A549 (cell line): ENCODE measurements around the gene IER5L. TPM values are rescaled to one million over a fixed set of nuclear protein-coding genes. Genes with fewer than 3 reads are reported as not detected.

Experiments used
- ATAC-seq, 2 experiments: fragments of 200-7000 bp in 1 of 2; fragments of >200 bp in 1 of 2; cut with Nextera tagmentation in 1 of 2; cut with Tn5 transposase in 1 of 2; 3 replicates each; pipeline versions ENCODE4 v1.8.0 to v1.9.1; 2018 to 2020; ENCODE audit warnings: mild to moderate bottlenecking in 1 of 2, moderate library complexity in 1 of 2
- CTCF ChIA-PET: fragments of 300-600 bp; sonication (Branson Sonifier 250); formaldehyde crosslinking; extraction: SDS; loops from one replicate; lab custom pipeline; 2021; ENCODE audit warnings: antibody characterized with exemption, inconsistent platforms; lab: Yijun Ruan, JAX
- POLR2A ChIA-PET: fragments of 350-600 bp; formaldehyde crosslinking; extraction: SDS; loops from one replicate; lab custom pipeline; 2021; ENCODE audit warnings: antibody characterized with exemption, inconsistent platforms; lab: Yijun Ruan, JAX
- DNase-seq, 2 experiments: peaks; one replicate each; pipeline versions ENCODE4 v3.0.0 to v3.0.0-alpha.2; 2011 to 2016; ENCODE audit warnings: low read depth in 1 of 2, low spot score in 1 of 2
- FAIRE-seq: peaks from 2 replicates; lab custom pipeline; 2011; peaks lifted over from hg19 to GRCh38; lab: Jason Lieb, UNC
- H3K27ac ChIP-seq, 2 experiments: fragments of >200 bp; sonication (Bioruptor Twin); formaldehyde crosslinking; 3 replicates each; pipeline ENCODE4 v1.5.1; 2016 to 2017
- H3K4me1 ChIP-seq: fragments of >200 bp; sonication (Bioruptor Twin); formaldehyde crosslinking; 3 replicates; pipeline ENCODE4 v1.6.1; 2016
- H3K4me2 ChIP-seq: fragments of >200 bp; sonication (Bioruptor Twin); formaldehyde crosslinking; 3 replicates; pipeline ENCODE4 v1.6.1; 2016
- H3K4me3 ChIP-seq: fragments of >200 bp; sonication (Bioruptor Twin); formaldehyde crosslinking; 3 replicates; pipeline ENCODE4 v1.5.1; 2016
- H3K9me3 ChIP-seq: fragments of >200 bp; sonication (Bioruptor Twin); formaldehyde crosslinking; 3 replicates; pipeline ENCODE4 v1.6.1; 2016
- CBX2 ChIP-seq: fragments of 200-600 bp; sonication (generic); IDR thresholded peaks from 2 replicates; pipeline ENCODE4 v1.6.1; 2016; ENCODE audit warnings: low read depth, mild to moderate bottlenecking, borderline replicate concordance
- CBX8 ChIP-seq: fragments of 200-600 bp; sonication (generic); IDR thresholded peaks from 2 replicates; pipeline ENCODE4 v1.6.1; 2016
- EHMT2 ChIP-seq: fragments of 200-600 bp; sonication (generic); IDR thresholded peaks from 2 replicates; pipeline ENCODE4 v1.6.1; 2016; ENCODE audit warnings: antibody characterized with exemption, low read depth, mild to moderate bottlenecking, moderate library complexity
- ESRRA ChIP-seq: fragments of 150-350 bp; IDR thresholded peaks from 2 replicates; pipeline ENCODE4 v1.6.1; 2014; ENCODE audit warnings: mild to moderate bottlenecking, low read length, borderline replicate concordance
- FOSB ChIP-seq: fragments of 250-450 bp; sonication (Bioruptor Pico); IDR thresholded peaks from 2 replicates; pipeline ENCODE4 v1.5.0; 2020; ENCODE audit warnings: mild to moderate bottlenecking, moderate library complexity
- HDAC2 ChIP-seq: fragments of 200-600 bp; sonication (generic); IDR thresholded peaks from 2 replicates; pipeline ENCODE4 v1.6.1; 2016
- HEYL ChIP-seq: fragments of 250-450 bp; sonication (Bioruptor Pico); IDR thresholded peaks from 2 replicates; pipeline ENCODE4 v1.8.0; 2021; ENCODE audit warnings: mild to moderate bottlenecking, moderate library complexity
- HOXB5 ChIP-seq: fragments of 250-450 bp; sonication (Bioruptor Pico); IDR thresholded peaks from 2 replicates; pipeline ENCODE4 v1.5.0; 2020; ENCODE audit warnings: mild to moderate bottlenecking, moderate library complexity
- JUN ChIP-seq, 2 experiments: fragments of >200 bp; sonication (Bioruptor Twin); formaldehyde crosslinking; IDR thresholded peaks; 2 replicates in 1 of 2; 3 replicates in 1 of 2; pipeline ENCODE4 v1.6.1; 2016 to 2017
- KDM5A ChIP-seq: fragments of 200-600 bp; sonication (generic); IDR thresholded peaks from 2 replicates; pipeline ENCODE4 v1.6.1; 2016; ENCODE audit warnings: antibody characterized with exemption, mild to moderate bottlenecking
- MAFK ChIP-seq: fragments of 450-650 bp; IDR thresholded peaks from 2 replicates; pipeline ENCODE4 v1.6.1; 2014; ENCODE audit not compliant: partially characterized antibody
- NPAS2 ChIP-seq: fragments of 250-450 bp; sonication (Bioruptor Pico); IDR thresholded peaks from 2 replicates; pipeline ENCODE4 v1.8.0; 2022; ENCODE audit warnings: mild to moderate bottlenecking, moderate library complexity, borderline replicate concordance
- PHF8 ChIP-seq: fragments of 200-600 bp; sonication (generic); IDR thresholded peaks from 2 replicates; pipeline ENCODE4 v1.6.1; 2016; ENCODE audit warnings: low read depth, mild to moderate bottlenecking, antibody characterized with exemption, moderate library complexity, borderline replicate concordance
- POLR2A ChIP-seq: IDR thresholded peaks from 2 replicates; pipeline ENCODE4 v1.6.1; 2012; ENCODE audit warnings: mild to moderate bottlenecking, low read length
- RAD21 ChIP-seq, 2 experiments: fragments of >200 bp in 1 of 2; sonication (Bioruptor Twin) in 1 of 2; formaldehyde crosslinking in 1 of 2; IDR thresholded peaks in 1 of 2; conservative IDR thresholded peaks in 1 of 2; 2 replicates in 1 of 2; 3 replicates in 1 of 2; pipeline ENCODE4 v1.6.1; 2012 to 2018; ENCODE audit warnings: inconsistent platforms in 1 of 2
- RFX5 ChIP-seq: fragments of 450-650 bp; IDR thresholded peaks from 2 replicates; pipeline ENCODE4 v1.7.1; 2014; ENCODE audit warnings: antibody characterized with exemption, mild to moderate bottlenecking, moderate library complexity
- SMC3 ChIP-seq: fragments of >200 bp; sonication (Bioruptor Twin); formaldehyde crosslinking; IDR thresholded peaks from 3 replicates; pipeline ENCODE4 v1.6.1; 2018; ENCODE audit warnings: inconsistent platforms
- TFCP2L1 ChIP-seq: fragments of 250-450 bp; sonication (Bioruptor Pico); IDR thresholded peaks from 2 replicates; pipeline ENCODE4 v1.5.0; 2021; ENCODE audit warnings: mild to moderate bottlenecking
- ZC3H11A ChIP-seq: fragments of 450-650 bp; IDR thresholded peaks from 2 replicates; pipeline ENCODE4 v1.6.1; 2014; ENCODE audit warnings: antibody characterized with exemption, mild to moderate bottlenecking
- ZFP36 ChIP-seq: fragments of 450-650 bp; IDR thresholded peaks from 2 replicates; pipeline ENCODE4 v1.6.1; 2014; ENCODE audit warnings: borderline replicate concordance; ENCODE audit not compliant: partially characterized antibody
- ZNF302 ChIP-seq: fragments of 250-450 bp; sonication (Bioruptor Pico); IDR thresholded peaks from 2 replicates; pipeline ENCODE4 v1.9.0; 2021; ENCODE audit warnings: inconsistent platforms, mild to moderate bottlenecking, moderate library complexity
- WGBS: methylation state at CpG from one replicate; pipeline ENCODE4 v1.1.6; 2017; ENCODE audit errors: missing lambda C conversion rate; 5-methylcytosine and 5-hydroxymethylcytosine counted together
- polyA plus RNA-seq, 4 experiments: library from polyadenylated mRNA; depleted of rRNA in 3 of 4; stranded (reverse); fragments of >200 nt; fragmentation: RNase III in 1 of 4; extraction: RNeasy Plus Mini Kit Qiagen cat#74134 plus additional on column Dnase treatment in 1 of 4; gene quantifications; 2 replicates in 3 of 4; 3 replicates in 1 of 4; pipeline ENCODE4 v1.2.3, GENCODE V29; 2011 to 2017
- TF ChIP-seq, protein P1 (sequence below): IDR thresholded peaks from 2 replicates; pipeline ENCODE4 v1.6.1; 2012; ENCODE audit warnings: low read depth, borderline replicate concordance
- TF ChIP-seq, protein P2 (sequence below): fragments of 150-350 bp; IDR thresholded peaks from 2 replicates; pipeline ENCODE4 v1.6.1; 2014; ENCODE audit warnings: low read depth, mild to moderate bottlenecking, low read length
- TF ChIP-seq, protein P3 (sequence below): IDR thresholded peaks from 2 replicates; pipeline ENCODE4 v1.6.1; 2012
- TF ChIP-seq, protein P4 (sequence below): fragments of 450-650 bp; IDR thresholded peaks from 2 replicates; pipeline ENCODE4 v1.6.1; 2014; ENCODE audit warnings: antibody characterized with exemption
- TF ChIP-seq, protein P5 (sequence below): IDR thresholded peaks from 2 replicates; pipeline ENCODE4 v1.6.1; 2012
- TF ChIP-seq, protein P6 (sequence below): fragments of 250-450 bp; sonication (Bioruptor Pico); IDR thresholded peaks from 2 replicates; pipeline ENCODE4 v1.5.0; 2020; ENCODE audit warnings: low read depth, mild to moderate bottlenecking, moderate library complexity
- TF ChIP-seq, protein P7 (sequence below): fragments of >200 bp; sonication (Bioruptor Twin); formaldehyde crosslinking; IDR thresholded peaks from 3 replicates; pipeline ENCODE4 v1.5.1; 2016

Gene IER5L
- polyA plus RNA-seq, 2 of the 4 experiments (the other 2 are of a cell fraction) = 25.1 to 67.5 TPM

DNA sequence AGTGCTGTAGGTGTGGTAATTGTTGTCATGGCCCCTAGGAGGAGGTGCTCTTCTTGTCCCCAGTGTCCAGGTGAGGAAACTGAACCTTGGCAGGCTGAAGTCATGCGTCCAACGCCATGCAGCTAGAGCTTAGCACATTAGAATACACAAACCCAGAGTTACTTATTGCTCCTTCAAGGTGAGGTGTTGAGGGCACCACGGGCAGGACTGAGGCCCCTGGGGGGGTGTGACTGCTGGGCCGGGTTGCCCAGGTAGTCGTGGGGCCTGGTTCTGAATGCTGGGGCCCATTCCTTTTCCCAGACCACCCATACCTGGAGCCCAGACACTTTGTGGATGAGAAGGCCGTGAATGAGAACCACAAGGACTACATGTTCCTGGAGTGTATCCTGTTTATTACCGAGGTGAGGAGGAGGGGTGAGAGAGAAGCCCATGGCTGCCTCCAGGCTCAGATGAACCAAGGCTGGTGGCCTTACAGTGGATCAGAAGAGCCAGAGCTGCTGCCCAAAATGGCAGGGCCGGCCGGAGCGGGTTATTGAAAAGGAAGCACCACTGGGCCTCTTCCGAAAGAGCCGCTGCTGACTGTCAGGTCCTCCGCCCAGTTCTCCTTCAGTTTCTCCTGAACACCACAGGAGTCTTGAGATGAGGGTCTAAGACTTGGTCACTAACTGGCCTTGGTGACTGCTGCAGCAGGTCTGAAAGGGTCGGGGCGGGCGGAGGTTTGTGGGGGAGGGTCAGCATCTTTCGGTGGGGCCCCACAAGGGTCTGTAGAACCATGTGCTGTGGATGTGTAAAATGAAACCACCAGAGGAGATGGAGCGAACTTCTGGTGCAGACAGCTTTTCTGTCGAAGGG, 40.5 kb downstream of the IER5L start:
- Histone ChIP-seq H3K9me3 (no peaks in the 10 kb centered on the region), H3K4me2 (no peak overlapping the region), H3K4me3 (no peak overlapping the region), H3K4me1 (peaks cover 44% of the 10 kb centered on the region), H3K27ac (peak overlapping the region; percentile 99; a peak in 5 of 6 replicates)
- FAIRE-seq = no peak
- no peak for ATAC-seq
- POLR2A ChIA-PET = interaction anchor here (1.3 to 3.5 kb wide), 4 partner anchors 37 to 483 kb away, joined by 3 to 44 read pairs (median 20); partner anchors contain the start of genes C9orf50 and IER5L
- CTCF ChIA-PET = interaction anchor here (0.8 to 28.1 kb wide), 15 partner anchors 9 to 653 kb away, joined by 3 to 1029 read pairs (median 5); partner anchors contain the start of genes ASB6, C9orf50, IER5L and NTMT1
- TF ChIP-seq POLR2A (no peak), ZC3H11A (no peak), NPAS2 (CRISPR knock-in tag) (no peak), RAD21 (conservative IDR thresholded peaks at IDR 0.05 in 1 of 2, IDR thresholded peaks at IDR 0.05 in 1 of 2) (no peak), MAFK (no peak), JUN (IDR thresholded peaks at IDR 0.05) (no peak), PHF8 (no peak), RFX5 (no peak), HOXB5 (CRISPR knock-in tag) (no peak), FOSB (CRISPR knock-in tag) (no peak), EHMT2 (no peak), ZFP36 (no peak), SMC3 (no peak), TFCP2L1 (CRISPR knock-in tag) (no peak), KDM5A (no peak)
- TF ChIP-seq, protein P1, sequence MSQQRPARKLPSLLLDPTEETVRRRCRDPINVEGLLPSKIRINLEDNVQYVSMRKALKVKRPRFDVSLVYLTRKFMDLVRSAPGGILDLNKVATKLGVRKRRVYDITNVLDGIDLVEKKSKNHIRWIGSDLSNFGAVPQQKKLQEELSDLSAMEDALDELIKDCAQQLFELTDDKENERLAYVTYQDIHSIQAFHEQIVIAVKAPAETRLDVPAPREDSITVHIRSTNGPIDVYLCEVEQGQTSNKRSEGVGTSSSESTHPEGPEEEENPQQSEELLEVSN = no peak
- TF ChIP-seq, protein P2, sequence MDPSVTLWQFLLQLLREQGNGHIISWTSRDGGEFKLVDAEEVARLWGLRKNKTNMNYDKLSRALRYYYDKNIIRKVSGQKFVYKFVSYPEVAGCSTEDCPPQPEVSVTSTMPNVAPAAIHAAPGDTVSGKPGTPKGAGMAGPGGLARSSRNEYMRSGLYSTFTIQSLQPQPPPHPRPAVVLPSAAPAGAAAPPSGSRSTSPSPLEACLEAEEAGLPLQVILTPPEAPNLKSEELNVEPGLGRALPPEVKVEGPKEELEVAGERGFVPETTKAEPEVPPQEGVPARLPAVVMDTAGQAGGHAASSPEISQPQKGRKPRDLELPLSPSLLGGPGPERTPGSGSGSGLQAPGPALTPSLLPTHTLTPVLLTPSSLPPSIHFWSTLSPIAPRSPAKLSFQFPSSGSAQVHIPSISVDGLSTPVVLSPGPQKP = no peak
- TF ChIP-seq, protein P3, sequence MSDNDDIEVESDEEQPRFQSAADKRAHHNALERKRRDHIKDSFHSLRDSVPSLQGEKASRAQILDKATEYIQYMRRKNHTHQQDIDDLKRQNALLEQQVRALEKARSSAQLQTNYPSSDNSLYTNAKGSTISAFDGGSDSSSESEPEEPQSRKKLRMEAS = no peak
- TF ChIP-seq, protein P4, sequence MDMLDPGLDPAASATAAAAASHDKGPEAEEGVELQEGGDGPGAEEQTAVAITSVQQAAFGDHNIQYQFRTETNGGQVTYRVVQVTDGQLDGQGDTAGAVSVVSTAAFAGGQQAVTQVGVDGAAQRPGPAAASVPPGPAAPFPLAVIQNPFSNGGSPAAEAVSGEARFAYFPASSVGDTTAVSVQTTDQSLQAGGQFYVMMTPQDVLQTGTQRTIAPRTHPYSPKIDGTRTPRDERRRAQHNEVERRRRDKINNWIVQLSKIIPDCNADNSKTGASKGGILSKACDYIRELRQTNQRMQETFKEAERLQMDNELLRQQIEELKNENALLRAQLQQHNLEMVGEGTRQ = no peak
- TF ChIP-seq, protein P5, sequence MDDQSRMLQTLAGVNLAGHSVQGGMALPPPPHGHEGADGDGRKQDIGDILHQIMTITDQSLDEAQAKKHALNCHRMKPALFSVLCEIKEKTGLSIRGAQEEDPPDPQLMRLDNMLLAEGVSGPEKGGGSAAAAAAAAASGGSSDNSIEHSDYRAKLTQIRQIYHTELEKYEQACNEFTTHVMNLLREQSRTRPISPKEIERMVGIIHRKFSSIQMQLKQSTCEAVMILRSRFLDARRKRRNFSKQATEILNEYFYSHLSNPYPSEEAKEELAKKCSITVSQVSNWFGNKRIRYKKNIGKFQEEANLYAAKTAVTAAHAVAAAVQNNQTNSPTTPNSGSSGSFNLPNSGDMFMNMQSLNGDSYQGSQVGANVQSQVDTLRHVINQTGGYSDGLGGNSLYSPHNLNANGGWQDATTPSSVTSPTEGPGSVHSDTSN = no peak
- no peak for DNase-seq
- 96% methylated on average over 14 of the region's 19 CpGs for WGBS

DNA sequence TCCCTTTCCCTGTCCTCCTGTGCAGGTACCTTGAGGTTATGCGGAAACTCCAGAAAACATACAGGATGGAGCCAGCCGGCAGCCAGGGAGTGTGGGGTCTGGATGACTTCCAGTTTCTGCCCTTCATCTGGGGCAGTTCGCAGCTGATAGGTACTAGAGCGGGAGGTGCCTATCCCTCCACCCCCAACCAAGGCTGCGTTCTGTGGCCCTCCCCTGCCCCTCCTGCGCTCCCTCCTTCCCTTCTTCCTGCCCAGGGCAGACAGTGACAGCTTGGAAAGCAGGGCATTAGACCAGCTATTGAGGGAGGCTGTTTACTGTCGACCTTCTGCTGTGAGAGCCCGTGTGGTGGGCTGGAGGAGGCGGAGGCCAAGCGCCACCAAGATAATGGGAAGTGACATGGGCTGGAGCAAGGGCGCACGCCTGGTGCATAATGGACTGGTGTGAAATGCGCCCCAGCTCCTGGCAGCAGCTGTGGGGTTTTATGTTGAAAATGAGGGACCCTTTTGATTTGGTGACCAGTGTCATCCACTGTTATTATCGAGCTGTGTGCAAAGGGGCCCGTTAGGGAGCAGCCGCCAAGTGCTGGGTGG, 41.5 kb downstream of the IER5L start:
- no peak overlapping the region for H3K4me2 ChIP-seq
- ChIA-PET POLR2A (no interaction called here), CTCF (interaction anchor here (0.9 to 28.1 kb wide), 8 partner anchors 8 to 495 kb away, joined by 3 to 1029 read pairs (median 162); partner anchors contain the start of genes ASB6, C9orf50, IER5L and NTMT1)
- H3K27ac ChIP-seq = no peak overlapping the region
- peaks cover 38% of the 10 kb centered on the region for H3K4me1 ChIP-seq
- FAIRE-seq (no peak), DNase-seq (no peak), ATAC-seq (no peak)
- 87% methylated on average over 16 of the region's 16 CpGs for WGBS
- no peaks in the 10 kb centered on the region for H3K9me3 ChIP-seq
- H3K4me3 ChIP-seq = no peak overlapping the region
- TF ChIP-seq, protein P6, sequence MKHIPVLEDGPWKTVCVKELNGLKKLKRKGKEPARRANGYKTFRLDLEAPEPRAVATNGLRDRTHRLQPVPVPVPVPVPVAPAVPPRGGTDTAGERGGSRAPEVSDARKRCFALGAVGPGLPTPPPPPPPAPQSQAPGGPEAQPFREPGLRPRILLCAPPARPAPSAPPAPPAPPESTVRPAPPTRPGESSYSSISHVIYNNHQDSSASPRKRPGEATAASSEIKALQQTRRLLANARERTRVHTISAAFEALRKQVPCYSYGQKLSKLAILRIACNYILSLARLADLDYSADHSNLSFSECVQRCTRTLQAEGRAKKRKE (CRISPR knock-in tag) = no peak
- TF ChIP-seq HEYL (CRISPR knock-in tag) = no peak
- no peak for TF ChIP-seq ZNF302
- TF ChIP-seq RAD21 (conservative IDR thresholded peaks at IDR 0.05 in 1 of 2, IDR thresholded peaks at IDR 0.05 in 1 of 2) = no peak
- TF ChIP-seq, protein P4 = no peak
- no peak for TF ChIP-seq ESRRA
- TF ChIP-seq, protein P7, sequence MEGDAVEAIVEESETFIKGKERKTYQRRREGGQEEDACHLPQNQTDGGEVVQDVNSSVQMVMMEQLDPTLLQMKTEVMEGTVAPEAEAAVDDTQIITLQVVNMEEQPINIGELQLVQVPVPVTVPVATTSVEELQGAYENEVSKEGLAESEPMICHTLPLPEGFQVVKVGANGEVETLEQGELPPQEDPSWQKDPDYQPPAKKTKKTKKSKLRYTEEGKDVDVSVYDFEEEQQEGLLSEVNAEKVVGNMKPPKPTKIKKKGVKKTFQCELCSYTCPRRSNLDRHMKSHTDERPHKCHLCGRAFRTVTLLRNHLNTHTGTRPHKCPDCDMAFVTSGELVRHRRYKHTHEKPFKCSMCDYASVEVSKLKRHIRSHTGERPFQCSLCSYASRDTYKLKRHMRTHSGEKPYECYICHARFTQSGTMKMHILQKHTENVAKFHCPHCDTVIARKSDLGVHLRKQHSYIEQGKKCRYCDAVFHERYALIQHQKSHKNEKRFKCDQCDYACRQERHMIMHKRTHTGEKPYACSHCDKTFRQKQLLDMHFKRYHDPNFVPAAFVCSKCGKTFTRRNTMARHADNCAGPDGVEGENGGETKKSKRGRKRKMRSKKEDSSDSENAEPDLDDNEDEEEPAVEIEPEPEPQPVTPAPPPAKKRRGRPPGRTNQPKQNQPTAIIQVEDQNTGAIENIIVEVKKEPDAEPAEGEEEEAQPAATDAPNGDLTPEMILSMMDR = no peak
- no peak for TF ChIP-seq CBX8
- TF ChIP-seq, protein P1 = no peak
- no peak for TF ChIP-seq CBX2
- no peak for TF ChIP-seq HDAC2
